ENCODE data around the gene SYNE1. TPM values are rescaled to one million over a fixed set of nuclear protein-coding genes. Genes with fewer than 3 reads are reported as not detected.

SYNE1 gene
- total RNA-seq, 1 experiment from 2014 or later: 3.0 TPM

- Mint-ChIP-seq H3K9me3 (no peaks in the 10 kb centered on the region), H3K4me3 (no peak overlapping the region), H3K27ac (no peak overlapping the region), H3K27me3 (ENCODE audit: low read depth) (no peaks in the 10 kb centered on the region), H3K4me1 (peaks cover 6% of the 10 kb centered on the region in 2 experiments), H3K36me3 (ENCODE audit: insufficient read depth in 1 of 3, low read depth in 3 of 3) (no peaks in the 10 kb centered on the region)
- Histone ChIP-seq H4K20me1 (ENCODE audit: control insufficient read depth, insufficient read depth, insufficient read length) (no peaks in the 10 kb centered on the region), H3K56ac (ENCODE audit: insufficient read length, low read depth, low read length) (no peak overlapping the region), H4K91ac (ENCODE audit: insufficient read length, low read depth, low read length) (no peak overlapping the region), H2AFZ (ENCODE audit: low read length) (no peak overlapping the region), H2BK5ac (ENCODE audit: insufficient read length, low read length) (no peak overlapping the region), H3K79me2 (ENCODE audit: insufficient read depth, low read length) (no peaks in the 10 kb centered on the region), H3K9me3 (ENCODE audit: control insufficient read depth, low read depth, low read length) (no peaks in the 10 kb centered on the region), H2BK12ac (ENCODE audit: insufficient read length, low read depth, low read length) (no peak overlapping the region), H4K5ac (ENCODE audit: insufficient read length, low read depth, low read length) (no peak overlapping the region), H3K23ac (ENCODE audit: insufficient read length, low read depth, low read length) (no peak overlapping the region), H3K23me2 (ENCODE audit: insufficient read length, low read depth, low read length, poor library complexity, severe bottlenecking) (no peaks in the 10 kb centered on the region), H3K4ac (ENCODE audit: low read depth, low read length) (no peak overlapping the region), H3K79me1 (ENCODE audit: insufficient read depth, low read depth, low read length, poor library complexity, severe bottlenecking) (no peaks in the 10 kb centered on the region), H2AK5ac (ENCODE audit: insufficient read length, low read length) (no peak overlapping the region), H3T11ph (ENCODE audit: low read length) (no peak overlapping the region), H3K4me1 (ENCODE audit: insufficient read depth, low read length) (no peaks in the 10 kb centered on the region; the same call in 1 of the 2 replicates), H2BK120ac (ENCODE audit: low read depth, low read length, poor library complexity, severe bottlenecking) (no peak overlapping the region), H4K8ac (replicated peaks; ENCODE audit: insufficient read length, low read depth, low read length) (no peak overlapping the region), H3K27me3 (ENCODE audit: insufficient read depth, low read length) (no peaks in the 10 kb centered on the region), H2BK20ac (ENCODE audit: low read depth, low read length, poor library complexity, severe bottlenecking) (no peak overlapping the region), H2BK15ac (ENCODE audit: low read depth, low read length) (no peak overlapping the region), H3K9ac (ENCODE audit: extremely low read depth, insufficient read length, low read length) (no peak overlapping the region), H3K4me2 (ENCODE audit: insufficient read depth, insufficient read length, low read length) (no peak overlapping the region), H3K18ac (ENCODE audit: insufficient read length, low read depth, low read length) (no peak overlapping the region), H3K27ac (ENCODE audit: insufficient read length, low read depth, low read length) (no peak overlapping the region), H3K14ac (ENCODE audit: insufficient read depth, low read length) (no peak overlapping the region)
- no CpG with 5 or more reads among the region's 3 CpGs for WGBS (ENCODE audit: extremely low coverage, insufficient read length, low lambda C conversion rate)
- no peak for TF ChIP-seq CTCF (conservative IDR thresholded peaks at IDR 0.05)
- DNase-seq: no peak
Observed at GRCh38 chr6:152292555-152292954, 344.6 kb downstream of the SYNE1 start.
